Measurements from ENCODE around the gene GLYR1.
"Not testable (repeated sequence)": the region's sequence is repeated elsewhere in the genome, so short reads cannot be mapped to it uniquely, and the experiment has no call there.

DNA sequence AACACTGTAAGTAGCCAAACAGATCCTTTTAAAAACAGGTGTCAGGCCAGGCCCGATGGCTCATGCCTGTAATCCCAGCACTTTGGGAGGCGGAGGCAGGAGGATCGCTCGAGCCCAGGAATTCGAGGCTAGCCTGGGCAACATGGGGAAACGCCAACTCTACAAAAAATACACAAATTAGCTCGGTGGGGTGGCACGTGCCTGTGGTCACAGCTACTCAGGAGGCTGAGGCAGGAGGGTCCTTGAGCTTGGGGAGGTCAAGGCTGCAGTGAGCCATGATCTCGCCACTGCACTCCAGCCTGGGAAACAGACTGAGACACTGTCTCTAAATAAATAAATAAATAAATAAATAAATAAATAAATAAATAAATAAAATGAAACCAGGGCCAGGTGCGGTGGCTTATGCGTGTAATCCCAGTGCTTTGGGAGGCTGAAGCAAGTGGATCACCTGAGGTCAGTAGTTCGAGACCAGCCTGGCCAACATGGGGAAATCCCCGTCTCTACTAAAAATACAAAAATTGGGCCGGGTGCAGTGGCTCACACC is 62.6 kb downstream of the GLYR1 start:
- TF ChIP-seq, protein P1, sequence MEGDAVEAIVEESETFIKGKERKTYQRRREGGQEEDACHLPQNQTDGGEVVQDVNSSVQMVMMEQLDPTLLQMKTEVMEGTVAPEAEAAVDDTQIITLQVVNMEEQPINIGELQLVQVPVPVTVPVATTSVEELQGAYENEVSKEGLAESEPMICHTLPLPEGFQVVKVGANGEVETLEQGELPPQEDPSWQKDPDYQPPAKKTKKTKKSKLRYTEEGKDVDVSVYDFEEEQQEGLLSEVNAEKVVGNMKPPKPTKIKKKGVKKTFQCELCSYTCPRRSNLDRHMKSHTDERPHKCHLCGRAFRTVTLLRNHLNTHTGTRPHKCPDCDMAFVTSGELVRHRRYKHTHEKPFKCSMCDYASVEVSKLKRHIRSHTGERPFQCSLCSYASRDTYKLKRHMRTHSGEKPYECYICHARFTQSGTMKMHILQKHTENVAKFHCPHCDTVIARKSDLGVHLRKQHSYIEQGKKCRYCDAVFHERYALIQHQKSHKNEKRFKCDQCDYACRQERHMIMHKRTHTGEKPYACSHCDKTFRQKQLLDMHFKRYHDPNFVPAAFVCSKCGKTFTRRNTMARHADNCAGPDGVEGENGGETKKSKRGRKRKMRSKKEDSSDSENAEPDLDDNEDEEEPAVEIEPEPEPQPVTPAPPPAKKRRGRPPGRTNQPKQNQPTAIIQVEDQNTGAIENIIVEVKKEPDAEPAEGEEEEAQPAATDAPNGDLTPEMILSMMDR (conservative IDR thresholded peaks at IDR 0.05; ENCODE audit: low read depth, low read length): not testable (repeated sequence)
- TF ChIP-seq EZH2phosphoT487 (IDR thresholded peaks at IDR 0.05; ENCODE audit: borderline replicate concordance, low read length): not testable (repeated sequence)

Measured in PC-3 (cell line).